Suprapubic skin (tissue), 4 donors: ENCODE results near the gene CDCA5.

ENCODE experiments used
- CTCF ChIP-seq, 2 donors: fragments of 200-600 bp in 1 of 2; fragments of 450-650 bp in 1 of 2; sonication (generic) in 1 of 2; IDR thresholded peaks; one replicate each; pipeline ENCODE4 v1.5.1; 2016 to 2019; ENCODE audit warnings: antibody characterized with exemption in 2 of 2, mild to moderate bottlenecking in 1 of 2, moderate library complexity in 1 of 2
- POLR2A ChIP-seq, 2 donors: fragments of 450-650 bp; IDR thresholded peaks; one replicate each; pipeline ENCODE4 v1.6.1; 2017; ENCODE audit warnings: antibody characterized with exemption in 2 of 2, mild to moderate bottlenecking in 2 of 2, moderate library complexity in 2 of 2
- POLR2AphosphoS5 ChIP-seq, 3 donors: sonication (generic); formaldehyde crosslinking; IDR thresholded peaks; one replicate each; pipeline ENCODE4 v1.6.1; 2017; ENCODE audit warnings: antibody characterized with exemption in 3 of 3

- TF ChIP-seq POLR2A (IDR thresholded peaks at IDR 0.05) (no peak), CTCF (IDR thresholded peaks at IDR 0.05) (no peak), POLR2AphosphoS5 (IDR thresholded peaks at IDR 0.05) (no peak)
These were observed 947 bp upstream of the CDCA5 start for GRCh38 chr11:65084598-65085375.
